ENCODE measurements around the gene COTL1.
"Not testable (repeated sequence)": the region's sequence is repeated elsewhere in the genome, so short reads cannot be mapped to it uniquely, and the experiment has no call there.

The COTL1 gene

DNA sequence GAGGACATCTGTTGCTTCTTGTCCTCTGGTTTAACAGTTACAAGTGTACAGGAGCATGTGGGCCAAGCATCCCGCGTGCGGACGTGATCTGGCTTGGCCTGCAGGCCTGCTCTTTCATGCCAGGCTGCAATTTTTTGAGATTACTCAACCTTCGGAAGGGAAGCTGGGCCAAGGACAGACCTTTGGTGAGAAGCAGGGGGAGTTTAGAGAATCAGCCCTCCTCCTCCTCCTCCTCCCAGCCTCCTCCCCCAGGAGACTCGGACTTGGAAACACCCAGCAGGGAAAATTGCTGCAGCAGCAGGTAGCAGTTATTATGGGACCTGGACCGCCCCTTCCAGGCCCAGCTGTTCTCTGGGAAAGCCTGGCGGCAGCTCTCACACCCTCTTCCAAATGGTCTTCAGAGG is 25.3 kb upstream of the COTL1 start:
- TF ChIP-seq, protein P1, sequence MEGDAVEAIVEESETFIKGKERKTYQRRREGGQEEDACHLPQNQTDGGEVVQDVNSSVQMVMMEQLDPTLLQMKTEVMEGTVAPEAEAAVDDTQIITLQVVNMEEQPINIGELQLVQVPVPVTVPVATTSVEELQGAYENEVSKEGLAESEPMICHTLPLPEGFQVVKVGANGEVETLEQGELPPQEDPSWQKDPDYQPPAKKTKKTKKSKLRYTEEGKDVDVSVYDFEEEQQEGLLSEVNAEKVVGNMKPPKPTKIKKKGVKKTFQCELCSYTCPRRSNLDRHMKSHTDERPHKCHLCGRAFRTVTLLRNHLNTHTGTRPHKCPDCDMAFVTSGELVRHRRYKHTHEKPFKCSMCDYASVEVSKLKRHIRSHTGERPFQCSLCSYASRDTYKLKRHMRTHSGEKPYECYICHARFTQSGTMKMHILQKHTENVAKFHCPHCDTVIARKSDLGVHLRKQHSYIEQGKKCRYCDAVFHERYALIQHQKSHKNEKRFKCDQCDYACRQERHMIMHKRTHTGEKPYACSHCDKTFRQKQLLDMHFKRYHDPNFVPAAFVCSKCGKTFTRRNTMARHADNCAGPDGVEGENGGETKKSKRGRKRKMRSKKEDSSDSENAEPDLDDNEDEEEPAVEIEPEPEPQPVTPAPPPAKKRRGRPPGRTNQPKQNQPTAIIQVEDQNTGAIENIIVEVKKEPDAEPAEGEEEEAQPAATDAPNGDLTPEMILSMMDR (IDR thresholded peaks at IDR 0.05; ENCODE audit: insufficient read depth, missing control alignments) = no peak
- no peak for DNase-seq (ENCODE audit: insufficient read length, low spot score)
- no peak for FAIRE-seq

DNA sequence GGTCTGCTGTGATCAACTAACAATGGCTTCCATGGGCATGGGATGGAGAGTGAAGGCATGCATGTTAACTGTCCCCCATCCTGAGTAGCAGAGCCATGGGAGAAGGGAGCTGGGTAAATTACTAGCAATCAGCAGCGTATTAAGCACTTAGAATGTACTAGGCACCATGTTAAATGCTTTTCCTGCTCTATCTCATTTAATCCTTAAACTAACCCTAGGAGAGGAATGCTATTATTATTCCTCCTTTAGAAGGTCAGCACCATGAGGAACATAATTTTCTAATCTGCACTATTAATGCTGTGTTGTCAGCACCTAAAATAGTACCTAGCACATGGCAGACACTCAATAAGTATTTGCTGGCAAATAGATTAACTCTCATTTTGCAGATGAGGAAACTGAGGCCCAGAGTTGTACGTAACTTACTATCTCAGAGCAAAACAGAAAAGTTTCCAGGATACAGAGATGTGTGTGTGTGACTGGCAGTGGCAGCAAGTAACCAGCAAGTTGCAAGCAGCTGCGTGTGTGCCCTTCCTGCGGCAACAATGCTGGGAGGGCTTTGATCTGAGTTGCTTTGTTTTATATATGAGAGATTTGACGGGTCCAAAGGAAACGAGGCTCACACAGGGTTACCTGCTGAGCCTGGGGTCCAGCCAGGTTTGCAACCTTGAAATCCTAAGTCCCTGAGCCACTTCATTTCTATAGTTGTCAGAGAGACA is 23.9 kb upstream of the COTL1 start:
- DNase-seq (ENCODE audit: insufficient read length, low spot score) = no peak
- TF ChIP-seq, protein P1 (IDR thresholded peaks at IDR 0.05; ENCODE audit: insufficient read depth, missing control alignments) = no peak
- FAIRE-seq = no peak

DNA sequence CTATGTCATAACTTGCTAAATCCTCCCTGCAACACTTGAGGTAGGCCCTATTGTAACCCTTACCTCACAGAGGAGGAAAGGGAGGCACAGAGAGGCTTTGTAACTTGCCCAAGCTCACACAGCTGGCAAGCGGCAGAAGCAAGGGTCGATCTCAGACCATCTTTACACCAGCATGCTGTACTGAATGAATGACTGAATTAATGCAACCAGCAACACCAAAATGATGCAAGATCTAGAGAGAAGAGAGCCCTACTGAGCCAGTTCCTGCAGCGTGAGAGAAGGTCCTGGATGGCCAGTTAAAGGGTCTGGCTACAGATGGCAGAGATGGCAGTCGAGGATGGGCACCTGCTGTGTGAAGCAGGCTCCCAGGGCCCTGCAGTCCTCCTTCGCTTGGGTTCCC is 22.3 kb upstream of the COTL1 start:
- FAIRE-seq (no peak), DNase-seq (ENCODE audit: insufficient read length, low spot score) (no peak)
- TF ChIP-seq, protein P1 (IDR thresholded peaks at IDR 0.05; ENCODE audit: insufficient read depth, missing control alignments) = no peak

DNA sequence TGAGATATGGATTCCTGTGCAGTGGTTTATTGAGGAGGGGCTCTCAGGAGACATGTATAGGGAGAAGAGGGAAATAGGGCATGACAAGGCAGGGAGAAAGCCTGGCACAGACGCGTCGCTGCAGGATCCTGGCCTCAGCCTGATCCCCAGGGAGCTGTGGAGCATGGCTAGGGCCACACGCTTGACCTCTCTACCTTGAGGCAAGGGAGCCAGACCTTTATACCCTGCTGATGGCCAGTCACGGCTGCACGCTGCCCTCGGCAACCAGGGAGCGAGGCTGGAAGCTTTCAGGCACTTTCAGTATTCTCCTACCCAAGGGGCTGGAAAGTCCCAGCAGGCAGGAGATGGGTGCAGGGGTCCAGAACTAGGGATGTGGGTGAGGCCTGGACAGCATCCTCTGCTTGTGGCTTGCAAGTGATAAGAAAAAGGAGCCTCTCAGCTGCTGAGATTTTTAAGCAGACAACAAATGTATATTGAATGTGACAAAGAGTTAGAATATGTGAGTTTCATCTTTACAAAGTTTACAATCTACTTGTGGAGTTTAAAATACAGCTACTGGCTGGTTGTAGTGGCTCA is 20.4 kb upstream of the COTL1 start:
- TF ChIP-seq, protein P1 (IDR thresholded peaks at IDR 0.05; ENCODE audit: insufficient read depth, missing control alignments) = no peak
- DNase-seq (ENCODE audit: insufficient read length, low spot score) (no peak), FAIRE-seq (no peak)

DNA sequence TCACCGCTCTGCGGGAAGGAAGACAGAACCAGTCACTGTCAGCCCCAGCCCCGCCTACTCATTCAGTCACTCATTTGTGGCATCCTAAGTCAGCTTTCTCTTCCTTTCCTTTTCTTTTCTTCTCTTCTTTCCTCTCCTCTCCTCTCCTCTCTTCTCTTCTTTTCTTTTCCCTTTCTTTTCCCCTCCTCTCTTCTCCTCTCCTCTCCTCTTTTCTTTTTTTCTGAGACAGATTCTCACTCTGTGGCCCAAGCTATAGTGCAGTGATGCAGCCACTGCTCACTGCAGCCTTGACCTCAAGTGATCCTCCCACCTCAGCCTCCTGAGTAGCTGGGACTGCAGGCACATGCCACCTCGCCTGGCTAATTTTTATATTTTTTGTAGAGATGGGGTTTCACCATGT is 19.8 kb upstream of the COTL1 start:
- no peak for DNase-seq (ENCODE audit: insufficient read length, low spot score)
- TF ChIP-seq, protein P1 (IDR thresholded peaks at IDR 0.05; ENCODE audit: insufficient read depth, missing control alignments) = no peak
- no peak for FAIRE-seq

DNA sequence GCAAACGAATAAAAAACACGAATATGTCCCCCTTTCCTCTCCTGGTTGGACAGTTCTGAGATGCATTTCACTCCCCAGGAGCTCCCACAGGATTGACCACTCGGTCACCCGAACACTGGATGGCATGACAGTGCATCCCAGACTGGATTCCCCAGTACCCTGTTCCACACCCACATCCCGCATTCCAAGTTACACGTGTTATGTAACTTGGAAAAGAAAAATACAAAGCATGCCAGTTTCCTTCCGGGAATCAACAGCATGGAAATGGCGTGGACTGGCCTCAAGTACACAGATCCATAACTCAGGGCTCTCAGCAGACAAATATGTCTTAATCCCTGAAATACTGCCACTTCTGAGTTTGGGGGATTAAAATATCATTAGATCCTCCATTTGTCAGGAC is 17.8 kb upstream of the COTL1 start:
- FAIRE-seq = no peak
- DNase-seq (ENCODE audit: insufficient read length, low spot score) = no peak
- TF ChIP-seq, protein P1 (IDR thresholded peaks at IDR 0.05; ENCODE audit: insufficient read depth, missing control alignments) = no peak

DNA sequence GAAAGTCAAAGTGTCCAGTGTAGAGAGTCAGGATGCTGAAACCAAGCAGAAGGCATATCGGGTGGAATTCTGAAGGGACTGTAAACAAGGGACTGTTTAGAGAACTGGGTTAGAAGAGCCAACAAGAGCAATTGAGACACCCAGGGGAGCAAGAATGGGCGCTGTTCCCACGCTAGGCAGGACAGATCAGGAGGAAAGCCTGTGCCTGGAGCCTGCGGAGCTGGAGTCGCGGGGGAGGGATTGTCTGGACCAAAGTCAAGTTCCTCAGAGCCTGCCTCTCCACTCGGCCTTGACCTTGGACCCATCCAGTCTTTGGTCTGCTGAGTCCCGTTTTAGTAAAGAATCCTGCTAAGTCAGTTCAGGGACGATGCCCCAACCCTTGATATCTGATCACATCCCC is 15.7 kb upstream of the COTL1 start:
- no peak for FAIRE-seq
- TF ChIP-seq, protein P1 (IDR thresholded peaks at IDR 0.05; ENCODE audit: insufficient read depth, missing control alignments) = no peak
- DNase-seq (ENCODE audit: insufficient read length, low spot score) = no peak

DNA sequence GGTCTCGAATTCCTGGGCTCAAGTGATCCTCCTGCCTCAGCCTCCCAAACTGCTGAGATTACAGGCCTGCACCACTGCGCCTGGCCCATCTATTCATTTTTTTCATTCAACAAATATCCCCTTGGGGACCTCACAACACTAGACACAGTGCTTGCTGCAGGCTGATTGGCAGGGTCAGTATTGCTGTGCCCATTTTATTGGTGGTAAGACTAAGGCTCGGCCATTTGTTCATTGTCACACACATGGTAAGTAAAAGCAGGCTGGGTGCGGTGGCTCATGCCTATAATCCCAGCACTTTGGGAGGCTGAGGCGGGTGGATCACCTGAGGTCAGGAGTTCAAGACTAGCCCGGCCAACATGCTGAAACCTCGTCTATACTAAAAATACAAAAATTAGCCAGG is 15.0 kb upstream of the COTL1 start:
- FAIRE-seq; DNase-seq (ENCODE audit: insufficient read length, low spot score): not testable (repeated sequence)

All from D721Med (cell line).